HG03039 (cell line): ENCODE data around the gene BRAT1.
"Not testable (repeated sequence)": the region's sequence is repeated elsewhere in the genome, so short reads cannot be mapped to it uniquely, and the experiment has no call there.

Source experiments
- ATAC-seq: cut with Tn5 transposase; IDR thresholded peaks from one replicate; pipeline ENCODE4 v1.9.1; 2021; ENCODE audit warnings: mild to moderate bottlenecking, moderate library complexity; ENCODE audit not compliant: unreplicated experiment

BRAT1 gene

DNA sequence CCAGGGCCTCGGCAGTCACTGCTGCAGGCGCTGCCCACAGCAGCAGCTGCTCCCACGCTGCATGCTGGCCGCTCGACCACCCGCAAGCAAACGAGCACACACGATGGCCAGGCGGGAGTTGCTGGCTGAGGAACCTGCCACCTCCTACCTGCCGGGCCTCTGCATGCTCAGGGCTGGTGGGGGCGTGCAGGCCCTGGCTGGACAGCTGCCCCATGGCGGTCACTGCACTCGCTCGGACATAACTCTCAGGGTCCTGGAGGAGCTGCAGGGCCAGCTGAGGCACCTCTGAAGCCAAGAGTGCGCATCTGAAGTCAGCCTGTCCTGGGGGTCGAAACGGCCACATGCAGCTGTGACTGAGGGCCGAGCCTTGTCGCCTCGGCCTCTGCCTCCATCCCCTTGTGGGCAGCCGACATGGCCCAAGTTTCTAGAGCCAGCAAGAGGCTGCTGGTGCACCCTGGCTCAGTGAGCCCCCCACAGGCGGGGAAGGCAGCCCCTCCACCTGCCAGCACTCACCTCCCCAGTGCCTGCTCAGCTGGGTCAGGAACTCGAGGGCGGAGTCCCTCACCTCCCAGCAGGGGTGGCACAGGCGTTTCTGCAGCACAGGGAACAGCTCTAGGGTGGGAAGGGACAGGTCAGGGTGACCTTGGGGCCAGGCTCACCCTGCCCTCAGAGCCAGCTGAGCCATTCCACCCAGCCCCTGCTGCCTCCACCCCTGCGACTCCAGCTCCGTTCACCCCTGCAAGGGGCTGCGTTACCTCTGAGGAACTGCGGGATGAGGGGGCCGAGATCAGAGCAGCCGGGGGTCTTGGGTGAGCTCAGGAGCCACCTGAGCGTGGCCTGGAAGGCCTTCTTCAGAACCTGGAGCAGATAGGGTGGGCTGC, 16.1 kb downstream of the BRAT1 start:
- no peak for ATAC-seq

- no peak for ATAC-seq
Observed at GRCh38 chr7:2537981-2538851, 17.1 kb downstream of the BRAT1 start.

DNA sequence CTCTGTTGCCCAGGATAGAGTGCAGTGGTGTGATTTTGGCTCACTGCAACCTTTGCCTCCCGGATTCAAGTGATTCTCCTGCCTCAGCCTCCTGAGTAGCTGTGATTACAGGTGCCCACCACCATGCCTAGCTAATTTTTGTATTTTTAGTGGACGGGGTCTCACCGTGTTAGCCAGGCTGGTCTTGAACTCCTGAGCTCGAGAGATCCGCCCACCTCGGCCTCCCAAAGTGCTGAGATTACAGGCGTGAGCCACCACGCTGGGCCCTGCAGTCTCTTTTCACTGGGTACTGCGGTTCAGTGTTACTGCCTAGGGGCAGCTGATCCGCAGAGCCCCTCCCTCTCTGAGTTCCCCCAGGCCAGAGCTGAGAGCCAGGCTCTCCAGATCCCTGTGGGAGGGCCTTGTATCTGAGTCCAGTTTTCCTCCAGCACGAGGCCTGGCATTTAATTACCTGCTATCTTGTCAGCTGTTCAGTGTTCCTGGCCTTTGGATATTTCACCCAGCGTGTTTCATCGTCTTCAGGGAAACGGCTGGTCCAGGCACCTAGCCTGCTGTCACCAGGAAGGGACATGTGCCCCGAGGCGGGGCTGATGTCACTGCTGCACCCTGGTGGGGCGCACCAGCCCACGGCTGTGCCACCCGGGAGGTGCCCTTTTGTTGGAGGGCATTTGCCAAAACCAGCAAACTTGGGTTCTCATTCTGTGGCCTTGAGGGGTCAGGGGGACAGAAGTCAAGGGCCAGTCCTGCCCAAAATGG, 19.3 kb downstream of the BRAT1 start:
- not testable (repeated sequence) for ATAC-seq

DNA sequence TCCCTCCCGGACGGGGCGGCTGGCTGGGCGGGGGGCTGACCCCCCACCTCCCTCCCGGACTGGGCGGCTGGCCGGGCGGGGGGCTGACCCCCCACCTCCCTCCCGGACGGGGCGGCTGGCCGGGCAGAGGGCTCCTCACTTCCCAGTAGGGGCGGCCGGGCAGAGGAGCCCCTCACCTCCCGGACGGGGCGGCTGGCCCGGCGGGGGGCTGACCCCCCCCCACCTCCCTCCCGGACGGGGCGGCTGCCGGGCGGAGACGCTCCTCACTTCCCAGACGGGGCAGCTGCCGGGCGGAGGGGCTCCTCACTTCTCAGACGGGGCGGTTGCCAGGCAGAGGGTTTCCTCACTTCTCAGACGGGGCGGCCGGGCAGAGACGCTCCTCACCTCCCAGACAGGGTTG, 21.1 kb downstream of the BRAT1 start:
- ATAC-seq = not testable (repeated sequence)

DNA sequence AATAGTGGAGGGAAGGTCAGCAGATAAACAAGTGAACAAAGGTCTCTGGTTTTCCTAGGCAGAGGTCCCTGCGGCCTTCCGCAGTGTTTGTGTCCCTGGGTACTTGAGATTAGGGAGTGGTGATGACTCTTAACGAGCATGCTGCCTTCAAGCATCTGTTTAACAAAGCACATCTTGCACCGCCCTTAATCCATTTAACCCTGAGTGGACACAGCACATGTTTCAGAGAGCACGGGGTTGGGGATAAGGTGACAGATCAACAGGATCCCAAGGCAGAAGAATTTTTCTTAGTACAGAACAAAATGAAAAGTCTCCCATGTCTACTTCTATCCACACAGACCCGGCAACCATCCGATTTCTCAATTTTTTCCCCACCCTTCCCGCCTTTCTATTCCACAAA, 21.8 kb downstream of the BRAT1 start:
- not testable (repeated sequence) for ATAC-seq

DNA sequence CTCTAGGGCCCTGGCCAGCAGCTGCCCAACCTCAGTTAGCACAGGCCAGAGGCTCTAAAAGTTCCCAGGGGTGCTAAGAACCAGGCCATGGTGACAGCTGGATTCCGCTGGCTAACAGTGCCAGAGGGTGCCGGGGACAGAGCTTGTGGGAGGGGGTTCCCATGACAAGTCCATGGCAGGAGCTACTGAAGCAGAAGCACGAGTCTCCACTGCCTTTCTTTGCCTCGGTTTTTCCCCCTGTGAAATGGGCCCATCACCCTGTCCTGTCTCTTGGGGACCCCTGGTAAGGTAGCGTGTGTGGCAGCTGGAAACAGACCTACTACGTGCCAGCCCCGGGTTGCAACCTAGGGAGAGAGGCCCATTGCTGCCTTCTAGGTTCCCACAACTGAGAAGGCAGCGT, 22.5 kb downstream of the BRAT1 start:
- not testable (repeated sequence) for ATAC-seq

DNA sequence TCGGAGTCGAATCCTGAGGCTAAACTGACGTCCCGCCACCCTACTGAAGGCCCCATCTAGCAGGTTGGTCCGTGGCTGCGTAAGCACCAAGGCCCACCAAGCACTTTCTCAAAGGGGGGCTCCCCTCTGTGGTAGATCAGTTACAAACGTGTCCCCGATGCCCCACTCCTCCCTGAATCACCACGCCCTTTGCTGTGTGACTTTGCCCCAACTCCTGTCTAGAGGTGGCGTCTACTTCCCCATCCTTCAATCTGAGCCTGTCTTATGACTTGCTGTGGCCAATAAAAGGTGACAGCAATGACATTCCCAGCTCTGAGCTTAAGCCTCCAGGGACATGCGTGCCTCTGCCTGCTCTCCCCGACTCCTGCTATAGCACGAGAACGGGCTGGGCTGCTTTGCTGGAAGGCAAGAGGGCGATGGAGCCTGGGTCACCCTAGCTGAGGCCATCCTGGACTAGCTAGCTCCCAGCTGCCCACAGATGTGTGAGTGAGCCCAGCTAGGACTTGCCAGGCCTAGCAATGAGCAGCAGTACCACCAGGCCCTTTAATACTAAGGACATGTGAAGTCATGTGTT, 23.0 kb downstream of the BRAT1 start:
- ATAC-seq = not testable (repeated sequence)

- ATAC-seq = not testable (repeated sequence)
Observed at GRCh38 chr7:2531796-2532110, 23.6 kb downstream of the BRAT1 start.

DNA sequence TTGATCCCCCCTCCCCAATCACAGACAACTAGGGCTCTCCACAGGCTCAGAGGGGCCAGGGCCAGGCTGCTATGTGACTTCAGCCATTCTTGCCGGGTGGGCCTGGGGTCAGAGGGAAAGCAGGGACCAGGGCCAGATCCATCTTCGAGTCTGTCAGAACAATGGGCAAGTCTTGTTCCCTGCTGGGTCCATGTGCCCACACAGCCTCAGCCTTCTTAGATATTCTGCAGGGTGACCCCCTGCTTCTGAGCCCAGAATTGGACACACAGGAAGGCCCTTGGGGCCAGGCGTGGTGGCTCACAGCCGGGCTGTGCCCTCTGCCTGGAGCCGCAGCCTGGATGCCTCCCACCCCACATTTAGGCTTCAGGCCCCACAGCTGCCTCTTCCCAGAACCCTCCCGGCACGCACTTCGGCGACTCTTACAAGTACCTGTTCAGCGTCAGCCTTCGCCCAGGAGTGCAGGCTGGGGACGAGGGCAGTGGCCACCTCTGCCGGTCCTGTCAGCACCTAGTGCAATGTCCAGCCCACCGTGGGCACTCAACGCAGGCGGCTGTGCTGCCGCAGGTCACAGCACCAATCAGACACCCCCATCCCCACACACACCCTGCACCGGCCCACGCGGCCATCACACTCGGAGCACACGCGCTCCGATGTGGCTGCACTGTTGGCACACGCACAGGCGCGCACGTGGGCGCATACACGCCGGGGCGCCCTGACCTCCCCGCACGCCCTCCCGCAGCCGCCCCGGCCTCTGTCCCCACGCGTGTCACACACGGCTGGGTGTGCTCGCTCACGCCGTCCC, 24.1 kb downstream of the BRAT1 start:
- not testable (repeated sequence) for ATAC-seq

DNA sequence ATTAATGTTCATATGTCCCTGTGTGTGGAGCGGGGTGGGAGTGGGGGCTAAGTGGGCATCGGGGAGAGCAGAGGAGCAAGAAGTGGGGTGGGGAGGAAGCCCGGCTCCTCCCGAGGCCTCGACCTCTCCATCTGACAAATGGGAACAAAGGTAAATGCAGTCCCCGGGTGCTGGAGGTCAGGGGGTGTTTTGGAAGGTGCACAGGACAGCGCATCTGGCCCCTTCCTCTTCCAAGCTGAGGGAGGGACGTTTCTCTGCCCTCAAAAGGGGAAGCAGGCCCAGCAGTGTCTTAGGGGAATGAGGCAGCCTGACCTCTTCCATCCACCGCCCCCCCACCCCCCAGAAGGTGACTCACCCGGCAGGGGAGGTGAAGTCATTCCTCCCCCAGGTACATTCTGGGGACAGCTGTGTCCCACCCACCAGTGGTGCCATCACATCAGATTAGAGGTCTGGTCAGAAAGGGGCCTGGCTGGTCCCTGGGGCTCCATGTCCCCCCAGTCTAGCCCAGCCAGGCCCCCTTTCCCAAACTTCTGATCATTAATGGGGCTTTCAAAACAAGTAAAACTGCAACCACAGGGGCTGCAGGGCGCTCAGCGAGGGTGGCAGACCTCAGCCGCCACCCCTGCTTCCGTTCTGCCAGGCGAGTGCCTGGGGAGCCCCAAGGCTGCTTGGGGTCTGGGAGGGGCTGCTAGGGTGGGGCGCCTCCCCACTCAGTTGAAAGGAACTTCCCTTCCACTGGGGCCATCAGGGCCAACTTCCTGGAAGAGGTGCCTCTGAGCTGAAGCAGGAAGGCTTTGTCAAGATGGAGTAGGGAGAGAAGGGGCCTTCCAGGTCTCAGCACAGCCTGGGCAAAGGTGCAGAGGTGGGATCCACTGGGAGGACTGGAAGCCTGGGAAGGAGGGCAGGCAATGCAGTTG, 25.0 kb downstream of the BRAT1 start:
- no peak for ATAC-seq

DNA sequence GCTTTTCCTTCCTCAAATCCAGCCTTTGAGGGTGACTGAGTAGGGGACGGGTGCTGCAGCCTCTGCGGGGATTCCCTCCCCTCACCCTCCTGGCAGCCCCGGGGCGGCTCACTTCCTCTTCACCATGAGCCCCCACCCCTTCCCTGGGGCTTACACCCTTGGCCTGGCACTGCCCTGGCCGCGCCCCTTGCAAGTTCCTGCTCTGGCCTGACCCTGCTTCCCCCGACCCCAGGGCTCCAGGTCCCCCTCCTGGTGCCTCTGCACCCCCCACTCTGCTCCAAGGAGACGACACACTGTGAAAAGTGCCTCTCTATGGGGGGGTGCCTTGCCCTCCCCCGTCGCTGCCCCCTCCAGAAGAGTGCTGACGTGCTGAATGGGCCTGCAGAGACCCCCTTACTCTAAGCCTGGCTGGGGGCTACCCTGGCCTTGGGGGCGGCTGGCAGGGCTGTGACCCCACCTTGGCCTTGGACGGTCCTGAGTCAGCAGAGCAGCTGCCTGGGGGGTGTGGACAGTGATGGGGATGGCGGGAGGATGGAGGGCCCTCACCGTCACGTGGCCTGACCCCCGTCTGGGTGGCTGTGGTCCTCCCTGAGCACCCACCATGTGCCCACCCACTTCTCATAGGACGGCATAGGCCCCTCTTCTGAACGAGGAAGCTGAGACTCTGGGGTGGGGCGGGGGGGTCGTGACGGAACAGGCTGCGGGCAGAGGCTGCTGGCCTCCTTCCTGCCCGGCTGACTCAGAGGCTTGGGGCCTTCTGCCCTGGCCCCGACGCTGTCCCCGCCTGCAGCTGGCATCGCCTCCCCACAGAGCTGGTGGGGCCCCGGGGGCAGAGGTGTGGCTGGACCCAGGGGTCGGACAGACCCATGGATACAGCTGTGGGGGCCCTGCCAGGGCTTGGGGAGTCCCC, 25.9 kb downstream of the BRAT1 start:
- ATAC-seq = no peak

DNA sequence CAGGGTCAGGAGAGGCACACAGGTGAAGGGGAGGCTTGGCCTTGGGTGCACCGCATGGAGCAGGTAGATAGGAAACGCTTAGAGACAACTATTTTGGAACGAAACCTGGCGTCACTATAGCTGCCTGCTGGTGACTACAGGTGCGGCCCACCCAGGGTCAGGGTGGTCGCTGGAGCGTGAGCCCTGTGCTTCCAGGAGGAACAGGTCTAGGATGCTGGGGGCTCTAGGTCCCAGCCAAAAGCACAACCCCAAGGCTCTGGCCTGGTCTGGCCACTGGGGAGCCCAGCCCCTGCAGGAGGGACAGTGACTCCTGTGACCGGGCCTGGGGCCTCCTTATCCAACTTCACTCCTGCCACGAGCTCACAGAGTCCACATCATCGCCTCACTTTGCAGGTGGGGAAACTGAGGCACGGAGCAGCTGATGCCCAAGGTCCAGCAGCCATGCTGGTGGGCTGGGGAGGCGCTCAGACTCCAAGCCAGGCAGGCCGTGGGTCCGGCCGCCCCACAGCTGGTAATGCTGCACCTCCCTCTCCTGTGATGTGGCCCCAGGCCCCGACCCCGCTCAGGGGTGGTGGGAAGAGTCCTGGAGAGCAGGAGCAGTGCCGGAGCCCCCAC, 26.7 kb downstream of the BRAT1 start:
- no peak for ATAC-seq

DNA sequence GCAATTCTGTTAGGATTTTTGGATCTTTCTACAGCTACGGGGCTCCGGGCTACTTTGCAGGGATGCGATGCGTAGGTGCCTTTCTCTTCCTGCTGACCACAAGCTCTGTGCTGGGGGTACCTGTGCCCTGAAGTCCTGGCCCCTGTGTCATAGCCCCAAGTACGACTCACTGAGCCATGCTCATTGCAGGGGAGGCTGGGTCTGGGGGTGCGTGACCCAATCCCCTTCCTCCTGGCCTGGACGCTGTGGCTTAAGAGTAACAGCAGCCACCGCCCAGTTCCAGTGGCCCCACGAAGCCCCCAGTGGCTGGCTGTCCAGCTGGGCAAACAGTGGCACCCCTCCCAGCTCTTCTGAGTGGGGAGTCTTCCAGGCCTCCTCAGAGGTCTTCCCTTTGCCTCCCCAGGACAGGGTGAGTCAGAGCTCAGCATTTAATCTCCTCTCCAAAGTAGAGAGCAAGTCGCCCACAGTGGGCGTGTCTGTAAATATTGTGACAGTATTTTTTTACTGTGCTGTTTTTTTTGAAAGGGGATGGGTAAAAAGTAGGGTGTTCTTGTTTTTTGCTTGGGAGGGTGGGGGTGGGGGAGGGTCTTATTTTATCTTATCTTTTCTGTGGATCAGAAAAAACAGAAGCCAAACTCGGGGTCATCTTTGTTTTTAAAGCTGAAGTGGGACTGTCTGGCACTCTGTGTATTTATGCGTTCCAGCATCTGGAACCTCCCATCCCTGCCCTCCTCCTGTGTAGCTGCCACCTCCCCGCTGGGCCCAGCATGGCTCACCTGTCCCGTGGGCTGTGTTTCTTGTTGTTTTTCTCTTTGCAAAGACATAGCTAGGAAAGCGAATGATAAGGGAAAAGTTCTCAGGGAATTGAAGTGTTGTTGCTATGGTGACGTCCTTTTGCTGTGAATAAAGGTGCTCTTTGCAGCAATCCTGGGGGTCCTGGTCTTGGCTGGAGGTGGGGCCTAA, 27.5 kb downstream of the BRAT1 start:
- no peak for ATAC-seq

GRCh38 chr7:2526659-2527504, 28.4 kb downstream of the BRAT1 start:
- ATAC-seq = no peak
